A673 (cell line): ENCODE measurements around the gene KIT. TPM values are rescaled to one million over a fixed set of nuclear protein-coding genes. Genes with fewer than 3 reads are reported as not detected.

ENCODE experiments used
- BruUV-seq: library from RNA; stranded (reverse); fragments of 400-500 nt; replicated peaks from 2 replicates; lab custom pipeline; 2021; lab: Mats Ljungman, UMichigan
- CTCF ChIA-PET: fragments of 300-600 bp; sonication (Branson Sonifier 250); formaldehyde crosslinking; loops from one replicate; lab custom pipeline; 2022; ENCODE audit warnings: antibody characterized with exemption; lab: Charles Lee
- POLR2A ChIA-PET: fragments of 300-600 bp; sonication (Branson Sonifier 250); formaldehyde crosslinking; loops from one replicate; lab custom pipeline; 2022; ENCODE audit warnings: antibody characterized with exemption; ENCODE audit not compliant: low non-redundant PET; lab: Charles Lee
- DNase-seq: peaks from one replicate; pipeline ENCODE4 v3.0.0-alpha.2; 2015; ENCODE audit warnings: low spot score
- H3K27ac ChIP-seq: fragments of 200-600 bp; sonication (generic); 2 replicates; pipeline ENCODE4 v1.5.1; 2016; ENCODE audit warnings: mixed run types, low read depth, mild to moderate bottlenecking, mixed read lengths, antibody characterized with exemption, low read length; ENCODE audit not compliant: poor library complexity, severe bottlenecking
- H3K27me3 ChIP-seq: fragments of 200-600 bp; sonication (generic); replicated peaks from 2 replicates; pipeline ENCODE4 v1.6.1; 2017; ENCODE audit warnings: mixed run types, low read depth, mild to moderate bottlenecking, mixed read lengths, antibody characterized with exemption, low read length; ENCODE audit not compliant: insufficient read depth, poor library complexity
- H3K36me3 ChIP-seq: fragments of 200-600 bp; sonication (generic); 2 replicates; pipeline ENCODE4 v1.6.1; 2016; ENCODE audit warnings: mixed run types, mild to moderate bottlenecking, mixed read lengths, antibody characterized with exemption, low read length; ENCODE audit not compliant: insufficient read depth, poor library complexity, severe bottlenecking
- H3K4me1 ChIP-seq: fragments of 200-600 bp; sonication (generic); 2 replicates; pipeline ENCODE4 v1.6.1; 2017; ENCODE audit warnings: mixed run types, mild to moderate bottlenecking, mixed read lengths, antibody characterized with exemption, low read length; ENCODE audit not compliant: insufficient read depth, poor library complexity, severe bottlenecking
- H3K4me3 ChIP-seq: fragments of 200-600 bp; sonication (generic); 2 replicates; pipeline ENCODE4 v1.5.1; 2016; ENCODE audit warnings: low read depth, mixed run types, mild to moderate bottlenecking, mixed read lengths, low read length; ENCODE audit not compliant: poor library complexity, severe bottlenecking
- H3K9me3 ChIP-seq: fragments of 200-600 bp; sonication (generic); 2 replicates; pipeline ENCODE4 v1.6.1; 2016; ENCODE audit warnings: mixed run types, low read depth, mild to moderate bottlenecking, mixed read lengths, antibody characterized with exemption, low read length; ENCODE audit not compliant: poor library complexity, severe bottlenecking
- CTCF ChIP-seq: fragments of 300-800, 200-600 bp; sonication (generic); conservative IDR thresholded peaks from 2 replicates; pipeline ENCODE4 v1.5.1; 2017; ENCODE audit warnings: low read depth, mild to moderate bottlenecking, antibody characterized with exemption, low read length, moderate library complexity, mixed read lengths
- EZH2 ChIP-seq: fragments of 200-600 bp; sonication (generic); IDR thresholded peaks from 2 replicates; pipeline ENCODE4 v1.6.1; 2017; ENCODE audit warnings: borderline replicate concordance, low read depth, mild to moderate bottlenecking, mixed read lengths, antibody characterized with exemption, low read length; ENCODE audit not compliant: poor library complexity, severe bottlenecking
- intact Hi-C: fragments of 100-400 bp; cut with micrococcal nuclease; formaldehyde crosslinking; loops from one replicate; pipeline ENCODE4 v1.10.0; 2022; ENCODE audit not compliant: unreplicated experiment
- total RNA-seq: library from RNA; stranded (reverse); gene quantifications from 2 replicates; pipeline ENCODE4 v1.2.3, GENCODE V29; 2021

KIT gene
- total RNA-seq, 1 experiment from 2014 or later, result 9.5 TPM

GRCh38 chr4:54643172-54643571, 14.6 kb upstream of the KIT start:
- CTCF ChIA-PET, result no interaction called here
- Histone ChIP-seq H3K9me3 (no peaks in the 10 kb centered on the region), H3K4me1 (no peaks in the 10 kb centered on the region), H3K4me3 (no peak overlapping the region), H3K36me3 (no peaks in the 10 kb centered on the region), H3K27me3 (no peaks in the 10 kb centered on the region), H3K27ac (no peak overlapping the region)
- no peak for TF ChIP-seq CTCF
- no peak for TF ChIP-seq EZH2
- DNase-seq, result no peak
- no TSS peak for BruUV-seq
- POLR2A ChIA-PET, result no interaction called here
- intact Hi-C loops, result no loop called here

GRCh38 chr4:54643958-54644751, 13.6 kb upstream of the KIT start:
- no TSS peak for BruUV-seq
- ChIA-PET POLR2A (no interaction called here), CTCF (no interaction called here)
- intact Hi-C loops, result no loop called here
- Histone ChIP-seq H3K4me1 (no peaks in the 10 kb centered on the region), H3K27ac (no peak overlapping the region), H3K4me3 (no peak overlapping the region), H3K9me3 (no peaks in the 10 kb centered on the region), H3K27me3 (no peaks in the 10 kb centered on the region), H3K36me3 (no peaks in the 10 kb centered on the region)
- TF ChIP-seq EZH2 (no peak), CTCF (no peak)
- no peak for DNase-seq

DNA sequence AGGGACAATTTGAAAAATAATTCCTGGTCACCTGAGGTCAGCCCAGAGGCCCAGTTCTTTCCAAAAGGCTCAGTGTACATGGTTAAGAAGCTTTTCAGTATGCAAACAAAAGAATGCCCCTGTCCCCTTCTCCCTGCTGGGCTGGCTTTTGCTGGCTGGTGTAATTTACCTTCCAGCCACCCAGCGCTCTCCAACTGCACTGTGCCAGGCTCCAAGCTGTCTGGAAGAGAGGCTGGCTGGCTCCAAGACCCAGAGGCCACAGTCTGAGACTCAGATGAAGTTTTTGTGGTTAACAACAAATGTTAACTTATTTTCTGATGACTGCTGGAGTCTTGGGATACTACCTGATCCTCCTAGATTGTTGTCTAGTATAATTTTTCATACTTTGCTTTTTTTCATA, 11.9 kb upstream of the KIT start:
- ChIA-PET POLR2A (no interaction called here), CTCF (no interaction called here)
- intact Hi-C loops, result no loop called here
- no peaks in the 10 kb centered on the region for H3K36me3 ChIP-seq
- no peak overlapping the region for H3K27ac ChIP-seq
- DNase-seq, result no peak
- no peak for TF ChIP-seq CTCF
- no peak for TF ChIP-seq EZH2
- H3K9me3 ChIP-seq, result no peaks in the 10 kb centered on the region
- no TSS peak for BruUV-seq
- H3K4me1 ChIP-seq, result no peaks in the 10 kb centered on the region
- H3K4me3 ChIP-seq, result no peak overlapping the region
- H3K27me3 ChIP-seq, result no peaks in the 10 kb centered on the region
